ENCODE results near the gene ECE1.

- TF ChIP-seq CTCF (IDR thresholded peaks at IDR 0.05; ENCODE audit: low read length) (no peak), EZH2 (IDR thresholded peaks at IDR 0.05; ENCODE audit: borderline replicate concordance, low read length) (no peak)
Measured at GRCh38 chr1:21238141-21238800, 52.0 kb downstream of the ECE1 start.
